DND-41 (cell line): Measurements from ENCODE around the gene HTATSF1.

Experiments
- ATAC-seq: fragments of 200-7000 bp; cut with Tn5 transposase; 3 replicates; pipeline ENCODE4 v1.9.1; 2021; ENCODE audit warnings: low read depth; ENCODE audit not compliant: insufficient read depth
- DNase-seq: peaks from one replicate; pipeline ENCODE4 v3.0.0-alpha.2; 2020
- H2AFZ ChIP-seq: 2 replicates; pipeline ENCODE4 v1.6.0; 2012; ENCODE audit warnings: low read depth, low read length
- H3K27ac ChIP-seq: 2 replicates; pipeline ENCODE4 v1.5.1; 2012; ENCODE audit warnings: low read length, inconsistent platforms
- H3K27me3 ChIP-seq: fragments of 200-600 bp; sonication (generic); 2 replicates; pipeline ENCODE4 v1.6.0; 2012; ENCODE audit warnings: low read length, mild to moderate bottlenecking, inconsistent platforms; ENCODE audit not compliant: insufficient read depth, poor library complexity
- H3K36me3 ChIP-seq: 2 replicates; pipeline ENCODE4 v1.5.1; 2012; ENCODE audit warnings: low read length, inconsistent platforms; ENCODE audit not compliant: insufficient read depth
- H3K4me1 ChIP-seq: 2 replicates; pipeline ENCODE4 v1.5.1; 2012; ENCODE audit warnings: mild to moderate bottlenecking, low read length; ENCODE audit not compliant: insufficient read depth
- H3K4me2 ChIP-seq: 2 replicates; pipeline ENCODE4 v1.6.0; 2012; ENCODE audit warnings: mild to moderate bottlenecking, moderate library complexity, low read length, inconsistent platforms; ENCODE audit not compliant: insufficient read depth
- H3K4me3 ChIP-seq, 2 experiments: fragments of 200-600 bp in 1 of 2; shearing (Covaris generic) in 1 of 2; 2 replicates each; pipeline ENCODE4 v1.5.1; 2012 to 2016; ENCODE audit warnings: inconsistent platforms in 2 of 2, low read length in 2 of 2, mild to moderate bottlenecking in 2 of 2, low read depth in 1 of 2, moderate library complexity in 1 of 2
- H3K79me2 ChIP-seq: 2 replicates; pipeline ENCODE4 v1.6.0; 2012; ENCODE audit warnings: low read length, inconsistent platforms; ENCODE audit not compliant: insufficient read depth
- H3K9ac ChIP-seq: 2 replicates; pipeline ENCODE4 v1.6.0; 2012; ENCODE audit warnings: low read depth, mild to moderate bottlenecking, inconsistent platforms, low read length, moderate library complexity
- H3K9me3 ChIP-seq: 2 replicates; pipeline ENCODE4 v1.5.1; 2012; ENCODE audit warnings: low read length, moderate library complexity, mild to moderate bottlenecking, inconsistent platforms; ENCODE audit not compliant: insufficient read depth, severe bottlenecking
- H4K20me1 ChIP-seq: 2 replicates; pipeline ENCODE4 v1.6.0; 2012; ENCODE audit warnings: low read length; ENCODE audit not compliant: insufficient read depth
- CTCF ChIP-seq: IDR thresholded peaks from 2 replicates; pipeline ENCODE4 v1.5.1; 2012; ENCODE audit warnings: borderline replicate concordance, low read length, moderate library complexity, mild to moderate bottlenecking; ENCODE audit not compliant: poor library complexity, severe bottlenecking; ENCODE audit errors: extremely low read depth
- EZH2 ChIP-seq: IDR thresholded peaks from 3 replicates; pipeline ENCODE4 v1.6.1; 2012; ENCODE audit warnings: borderline replicate concordance, low read depth, mild to moderate bottlenecking, moderate library complexity, low read length, inconsistent platforms; ENCODE audit not compliant: severe bottlenecking

HTATSF1 gene

GRCh38 chrX:136468391-136469103, 28.8 kb upstream of the HTATSF1 start:
- Histone ChIP-seq H3K4me3 (no peak overlapping the region), H4K20me1 (no peaks in the 10 kb centered on the region), H2AFZ (no peak overlapping the region), H3K27me3 (no peaks in the 10 kb centered on the region), H3K27ac (no peak overlapping the region), H3K4me2 (no peak overlapping the region), H3K9me3 (no peaks in the 10 kb centered on the region), H3K9ac (no peak overlapping the region), H3K36me3 (no peaks in the 10 kb centered on the region), H3K79me2 (no peaks in the 10 kb centered on the region), H3K4me1 (no peaks in the 10 kb centered on the region)
- DNase-seq (no peak), ATAC-seq (no peak)
- TF ChIP-seq CTCF: no peak
- no peak for TF ChIP-seq EZH2

GRCh38 chrX:136473663-136474062, 23.7 kb upstream of the HTATSF1 start:
- DNase-seq (no peak), ATAC-seq (no peak)
- Histone ChIP-seq H3K27me3 (no peaks in the 10 kb centered on the region), H3K4me1 (no peaks in the 10 kb centered on the region), H3K36me3 (no peaks in the 10 kb centered on the region), H3K4me2 (no peak overlapping the region), H3K9ac (no peak overlapping the region), H3K79me2 (no peaks in the 10 kb centered on the region), H4K20me1 (no peaks in the 10 kb centered on the region), H2AFZ (no peak overlapping the region), H3K4me3 (no peak overlapping the region), H3K27ac (no peak overlapping the region), H3K9me3 (no peaks in the 10 kb centered on the region)
- TF ChIP-seq CTCF (no peak), EZH2 (no peak)

GRCh38 chrX:136475236-136475635, 22.2 kb upstream of the HTATSF1 start:
- Histone ChIP-seq H3K79me2 (no peaks in the 10 kb centered on the region), H3K36me3 (no peaks in the 10 kb centered on the region), H3K9me3 (no peaks in the 10 kb centered on the region), H3K4me3 (no peak overlapping the region), H4K20me1 (no peaks in the 10 kb centered on the region), H3K4me2 (no peak overlapping the region), H3K9ac (no peak overlapping the region), H3K27ac (no peak overlapping the region), H3K4me1 (no peaks in the 10 kb centered on the region), H3K27me3 (no peaks in the 10 kb centered on the region), H2AFZ (no peak overlapping the region)
- no peak for DNase-seq
- no peak for TF ChIP-seq EZH2
- TF ChIP-seq CTCF: no peak
- ATAC-seq: no peak
